GM19468 (cell line): ENCODE measurements around the gene ADAMTS13.

Experiments used
- ATAC-seq: cut with Tn5 transposase; IDR thresholded peaks from one replicate; pipeline ENCODE4 v1.9.1; 2021; ENCODE audit warnings: mild to moderate bottlenecking, moderate library complexity, moderate number of reproducible peaks; ENCODE audit not compliant: unreplicated experiment; ENCODE audit errors: extremely low read depth

Gene ADAMTS13

DNA sequence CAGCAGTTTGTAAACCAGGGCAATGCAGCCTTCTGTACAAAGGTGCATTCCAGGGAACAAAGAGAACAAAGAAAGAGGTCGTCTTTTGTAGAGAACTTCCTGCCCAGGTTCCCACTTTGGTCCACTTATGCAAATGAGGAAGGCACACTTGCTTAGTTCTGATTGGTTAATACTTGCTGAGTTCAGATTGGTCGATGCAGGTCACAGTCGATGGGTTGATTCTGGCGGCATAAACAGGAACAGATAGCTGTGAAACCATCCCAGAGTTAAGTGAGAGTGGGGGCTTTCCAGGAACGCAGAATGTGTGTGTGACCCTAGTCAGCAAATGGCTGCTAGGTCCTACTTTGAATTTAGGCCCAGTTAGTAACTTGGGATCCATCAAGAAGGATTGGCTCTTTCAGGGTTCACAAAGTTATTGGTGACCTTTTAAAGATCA, 1.8 kb upstream of the ADAMTS13 start:
- no peak for ATAC-seq

DNA sequence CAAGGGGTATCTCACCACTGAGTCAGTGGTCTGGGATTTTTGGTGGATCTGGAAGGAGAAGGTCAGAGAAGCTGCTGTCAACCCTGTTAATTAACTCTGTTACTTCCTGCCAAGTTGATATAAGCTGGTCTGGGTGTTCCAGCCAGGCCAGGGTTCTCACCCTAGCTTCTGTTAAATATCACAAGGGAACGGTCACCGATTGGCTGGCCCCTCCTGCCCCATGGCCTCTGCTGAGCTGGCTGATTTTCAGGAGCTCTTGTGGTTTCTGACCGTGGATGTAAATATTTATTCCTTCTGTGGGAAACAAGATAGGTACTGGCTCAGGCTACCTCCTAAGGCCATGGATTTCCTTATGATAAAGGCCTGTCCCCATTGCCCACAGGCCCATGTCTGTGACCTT, 1.0 kb downstream of the ADAMTS13 start:
- ATAC-seq: no peak

DNA sequence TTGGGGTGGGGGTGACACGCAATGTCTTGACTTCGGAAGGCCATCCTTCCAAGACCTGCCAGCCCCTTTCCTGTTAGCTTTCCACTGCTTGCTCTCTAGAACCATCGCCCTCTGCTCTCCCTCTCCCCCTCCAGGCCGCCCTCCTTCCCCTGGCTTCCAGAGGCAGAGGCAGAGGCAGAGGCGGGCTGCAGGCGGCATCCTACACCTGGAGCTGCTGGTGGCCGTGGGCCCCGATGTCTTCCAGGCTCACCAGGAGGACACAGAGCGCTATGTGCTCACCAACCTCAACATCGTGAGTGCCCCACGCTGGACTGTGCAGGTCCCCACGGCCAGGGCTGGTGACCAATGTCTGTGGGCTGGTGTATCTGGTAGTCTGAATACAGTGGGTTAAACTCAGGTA, 2.0 kb downstream of the ADAMTS13 start:
- ATAC-seq: no peak

DNA sequence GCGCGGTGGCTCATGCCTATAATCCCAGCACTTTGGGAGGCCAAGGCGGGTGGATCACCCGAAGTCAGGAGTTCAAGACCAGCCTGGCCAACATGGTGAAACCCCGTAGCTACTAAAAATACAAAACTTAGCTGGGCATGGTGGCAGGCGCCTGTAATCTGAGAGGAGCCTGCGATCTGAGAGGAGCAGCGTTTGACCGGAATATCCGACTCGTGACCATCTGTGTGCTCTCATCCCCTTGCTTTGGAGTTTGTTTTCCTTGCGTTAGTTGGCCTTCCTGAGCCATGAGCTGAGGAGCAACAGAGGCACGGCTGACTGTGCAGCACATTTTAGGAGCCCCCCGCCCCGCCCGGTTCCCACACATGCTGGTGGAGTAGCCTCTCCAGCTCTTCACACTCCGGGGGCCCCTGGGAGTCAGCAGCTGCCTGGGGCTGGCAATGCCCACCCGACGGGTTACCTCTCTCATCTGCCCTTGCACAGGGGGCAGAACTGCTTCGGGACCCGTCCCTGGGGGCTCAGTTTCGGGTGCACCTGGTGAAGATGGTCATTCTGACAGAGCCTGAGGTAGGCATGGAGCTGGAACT, 3.0 kb downstream of the ADAMTS13 start:
- no peak for ATAC-seq

DNA sequence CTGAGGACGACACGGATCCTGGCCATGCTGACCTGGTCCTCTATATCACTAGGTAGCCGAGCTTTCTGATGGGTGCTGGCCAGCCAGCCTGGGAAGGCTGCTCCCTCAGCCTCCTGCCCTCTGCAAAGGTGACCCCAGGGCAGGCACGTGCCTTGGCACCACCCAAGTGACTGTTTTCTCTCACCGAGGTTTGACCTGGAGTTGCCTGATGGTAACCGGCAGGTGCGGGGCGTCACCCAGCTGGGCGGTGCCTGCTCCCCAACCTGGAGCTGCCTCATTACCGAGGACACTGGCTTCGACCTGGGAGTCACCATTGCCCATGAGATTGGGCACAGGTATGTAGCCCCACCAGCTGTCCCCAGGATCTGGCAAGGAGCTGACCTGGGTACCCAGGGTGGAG, 3.8 kb downstream of the ADAMTS13 start:
- no peak for ATAC-seq

DNA sequence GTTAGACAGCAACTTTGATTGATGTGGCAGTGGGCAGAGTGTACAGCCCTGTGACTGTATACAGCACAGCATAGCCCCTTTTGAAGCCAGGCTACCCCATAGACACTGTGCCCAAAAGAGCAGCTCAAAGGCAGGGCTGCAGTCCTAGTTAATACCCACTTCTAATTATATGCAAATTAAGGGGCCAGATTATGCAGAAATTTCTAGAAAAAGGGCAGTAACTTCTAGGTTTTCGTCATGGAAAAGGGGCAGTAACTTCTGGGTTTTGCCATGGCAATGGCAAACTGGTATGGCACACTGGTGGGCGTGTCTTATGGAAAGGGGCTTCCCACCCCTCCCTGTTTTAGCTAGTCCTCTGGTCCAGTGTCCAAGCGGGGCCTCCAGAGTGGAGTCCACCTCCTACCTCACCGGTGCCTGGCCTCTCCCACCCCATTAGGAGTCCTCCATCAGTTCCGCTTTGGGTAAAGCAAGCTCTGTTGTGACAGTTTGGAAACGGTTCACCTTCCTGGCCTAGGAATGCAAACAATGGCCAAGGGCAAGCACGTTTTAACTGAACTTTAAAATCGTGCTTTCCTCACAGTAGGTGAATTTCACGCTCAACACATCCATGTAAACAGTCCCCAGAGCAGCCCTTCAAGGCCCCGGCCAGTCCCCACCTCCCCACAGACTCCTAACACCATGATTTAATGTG, 5.6 kb downstream of the ADAMTS13 start:
- no peak for ATAC-seq

DNA sequence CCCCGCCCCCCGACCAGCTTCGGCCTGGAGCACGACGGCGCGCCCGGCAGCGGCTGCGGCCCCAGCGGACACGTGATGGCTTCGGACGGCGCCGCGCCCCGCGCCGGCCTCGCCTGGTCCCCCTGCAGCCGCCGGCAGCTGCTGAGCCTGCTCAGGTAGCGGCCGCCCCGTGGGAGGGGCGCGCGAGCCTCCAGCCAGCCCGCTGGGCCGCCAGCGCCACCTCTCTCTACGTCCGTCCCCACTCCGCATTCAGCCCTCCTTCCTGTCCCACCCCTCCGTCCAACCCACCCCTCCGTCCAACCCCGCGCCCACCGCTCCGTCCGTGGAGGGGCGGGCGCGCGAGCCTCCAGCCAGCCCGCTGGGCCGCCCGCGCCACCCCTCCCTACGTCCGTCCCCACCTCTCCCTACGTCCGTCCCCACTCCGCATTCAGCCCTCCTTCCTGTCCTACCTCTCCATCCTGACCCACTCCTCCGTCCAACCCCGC, 6.5 kb downstream of the ADAMTS13 start:
- ATAC-seq: no peak

DNA sequence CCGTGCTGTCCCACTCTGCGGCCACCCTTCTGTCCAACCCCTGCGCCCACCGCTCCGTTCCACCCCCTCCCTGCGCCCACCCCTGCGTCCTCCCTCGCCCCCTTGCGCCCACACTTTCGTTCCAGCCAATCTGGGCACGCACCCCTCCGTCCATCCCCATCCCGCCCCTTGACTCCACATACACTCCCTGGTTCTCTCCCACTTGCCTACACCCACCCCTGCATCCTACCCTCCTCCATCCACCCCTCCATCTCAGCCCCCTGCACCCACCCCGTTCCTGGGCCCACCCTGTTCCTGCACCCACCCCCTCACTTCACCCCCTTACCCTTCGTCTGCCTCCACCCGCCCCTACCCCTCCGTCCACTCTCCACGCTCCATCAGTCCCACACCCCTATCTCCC, 7.0 kb downstream of the ADAMTS13 start:
- no peak for ATAC-seq

DNA sequence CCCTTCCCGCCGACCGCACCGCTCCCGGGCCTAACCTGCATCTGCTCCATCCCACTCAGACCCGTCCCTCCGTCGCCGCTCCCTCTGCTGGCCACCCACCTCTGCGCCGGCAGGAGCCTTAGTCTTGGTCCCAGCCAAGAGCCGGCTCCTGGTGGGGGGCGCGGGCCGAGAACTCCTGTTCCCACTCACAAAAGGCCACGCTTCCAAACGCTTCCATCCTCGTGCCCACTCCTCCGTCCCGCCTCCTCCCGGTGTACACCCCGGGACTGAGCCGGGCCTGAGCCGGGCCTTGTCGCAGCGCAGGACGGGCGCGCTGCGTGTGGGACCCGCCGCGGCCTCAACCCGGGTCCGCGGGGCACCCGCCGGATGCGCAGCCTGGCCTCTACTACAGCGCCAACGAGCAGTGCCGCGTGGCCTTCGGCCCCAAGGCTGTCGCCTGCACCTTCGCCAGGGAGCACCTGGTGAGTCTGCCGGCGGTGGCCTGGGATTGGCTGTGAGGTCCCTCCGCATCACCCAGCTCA, 7.5 kb downstream of the ADAMTS13 start:
- no peak for ATAC-seq

DNA sequence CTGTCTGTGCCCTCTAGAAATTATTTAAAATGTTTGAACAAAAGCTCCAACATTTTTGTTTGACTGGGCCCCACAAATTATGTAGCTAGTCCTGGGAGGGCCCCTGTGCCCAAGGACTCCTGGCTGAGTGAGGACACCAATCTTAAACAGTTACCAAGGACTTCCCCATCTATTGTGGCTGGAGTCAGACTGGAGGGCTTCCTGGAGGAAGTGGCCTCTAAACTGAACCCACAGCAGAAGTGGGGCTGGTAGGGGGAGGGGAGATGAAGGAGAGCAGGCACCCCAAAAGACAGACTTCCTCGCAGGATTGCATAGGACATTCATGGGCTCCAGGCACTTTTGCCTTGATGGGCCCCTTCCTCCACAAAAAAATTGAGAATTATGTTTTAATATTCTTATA, 8.1 kb downstream of the ADAMTS13 start:
- no peak for ATAC-seq

DNA sequence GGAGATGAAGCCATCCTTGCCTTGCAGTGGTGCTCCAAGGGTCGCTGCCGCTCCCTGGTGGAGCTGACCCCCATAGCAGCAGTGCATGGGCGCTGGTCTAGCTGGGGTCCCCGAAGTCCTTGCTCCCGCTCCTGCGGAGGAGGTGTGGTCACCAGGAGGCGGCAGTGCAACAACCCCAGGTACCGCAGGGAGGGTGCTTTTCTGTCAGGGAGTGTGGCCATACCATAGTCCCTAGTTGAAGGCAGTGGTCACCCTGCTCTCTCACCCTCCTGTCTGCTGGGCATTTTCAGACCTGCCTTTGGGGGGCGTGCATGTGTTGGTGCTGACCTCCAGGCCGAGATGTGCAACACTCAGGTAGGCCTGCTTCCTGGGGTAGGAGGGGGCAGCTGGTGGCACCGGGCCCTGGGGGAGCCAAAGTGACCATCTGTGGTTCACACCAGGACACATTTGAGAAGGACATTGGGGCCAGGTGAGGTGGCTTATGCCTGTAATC, 11.2 kb downstream of the ADAMTS13 start:
- no peak for ATAC-seq

DNA sequence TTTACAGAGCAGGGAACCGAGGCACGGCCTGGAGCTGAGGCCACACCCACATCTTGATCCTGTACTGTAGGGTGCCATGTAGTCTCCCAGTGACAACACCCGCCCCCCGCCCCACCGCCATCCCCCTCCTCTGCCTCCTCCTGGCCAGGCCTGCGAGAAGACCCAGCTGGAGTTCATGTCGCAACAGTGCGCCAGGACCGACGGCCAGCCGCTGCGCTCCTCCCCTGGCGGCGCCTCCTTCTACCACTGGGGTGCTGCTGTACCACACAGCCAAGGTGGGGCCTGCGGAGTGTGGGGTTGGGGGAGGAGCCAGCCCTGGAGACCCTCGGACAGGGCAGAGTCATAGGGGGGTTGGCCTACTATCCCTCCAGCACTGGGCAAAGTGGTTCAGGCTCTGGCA, 14.5 kb downstream of the ADAMTS13 start:
- ATAC-seq: no peak

DNA sequence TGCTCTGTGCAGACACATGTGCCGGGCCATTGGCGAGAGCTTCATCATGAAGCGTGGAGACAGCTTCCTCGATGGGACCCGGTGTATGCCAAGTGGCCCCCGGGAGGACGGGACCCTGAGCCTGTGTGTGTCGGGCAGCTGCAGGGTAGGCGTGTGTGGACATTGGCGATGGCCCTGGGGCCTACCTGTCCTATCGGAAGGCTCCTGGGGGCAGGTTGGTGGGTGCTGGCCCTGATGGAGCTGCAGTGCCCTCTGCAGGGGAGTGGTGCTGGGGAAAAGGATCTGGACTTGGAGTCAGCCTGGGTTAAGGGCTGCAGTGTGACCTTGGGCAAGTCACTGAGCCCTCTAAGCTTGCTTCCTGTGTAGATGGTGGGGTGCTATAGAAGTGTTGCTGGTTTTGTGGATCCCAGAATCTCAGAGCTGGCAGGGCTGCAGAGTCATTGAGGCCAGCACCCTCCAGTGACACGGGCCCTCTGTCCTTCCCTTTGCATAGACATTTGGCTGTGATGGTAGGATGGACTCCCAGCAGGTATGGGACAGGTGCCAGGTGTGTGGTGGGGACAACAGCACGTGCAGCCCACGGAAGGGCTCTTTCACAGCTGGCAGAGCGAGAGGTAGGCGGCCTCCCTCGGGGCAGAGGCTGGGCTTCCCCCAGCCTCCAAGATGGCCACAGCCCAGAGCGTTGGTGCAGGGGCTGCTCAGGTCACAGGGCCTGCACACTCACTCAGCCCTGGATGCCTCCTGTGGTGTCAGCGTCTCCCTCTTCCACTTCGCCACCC, 15.8 kb downstream of the ADAMTS13 start:
- ATAC-seq: no peak

DNA sequence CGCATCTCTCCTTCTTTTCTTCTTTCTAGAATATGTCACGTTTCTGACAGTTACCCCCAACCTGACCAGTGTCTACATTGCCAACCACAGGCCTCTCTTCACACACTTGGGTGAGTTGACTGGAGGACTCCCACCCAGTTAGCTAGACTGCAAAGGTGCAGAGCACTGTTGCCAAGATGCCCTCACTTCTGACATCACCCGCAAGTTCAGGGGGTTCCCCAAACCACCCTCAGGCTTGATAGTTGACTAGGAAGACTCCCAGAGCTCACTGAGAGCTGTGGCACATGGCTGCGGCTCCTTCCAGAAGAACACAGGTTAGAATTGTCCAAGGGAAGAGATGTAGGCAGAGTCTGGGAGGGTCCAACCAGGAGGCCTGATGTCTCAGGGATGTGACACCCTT, 17.2 kb downstream of the ADAMTS13 start:
- ATAC-seq: no peak

DNA sequence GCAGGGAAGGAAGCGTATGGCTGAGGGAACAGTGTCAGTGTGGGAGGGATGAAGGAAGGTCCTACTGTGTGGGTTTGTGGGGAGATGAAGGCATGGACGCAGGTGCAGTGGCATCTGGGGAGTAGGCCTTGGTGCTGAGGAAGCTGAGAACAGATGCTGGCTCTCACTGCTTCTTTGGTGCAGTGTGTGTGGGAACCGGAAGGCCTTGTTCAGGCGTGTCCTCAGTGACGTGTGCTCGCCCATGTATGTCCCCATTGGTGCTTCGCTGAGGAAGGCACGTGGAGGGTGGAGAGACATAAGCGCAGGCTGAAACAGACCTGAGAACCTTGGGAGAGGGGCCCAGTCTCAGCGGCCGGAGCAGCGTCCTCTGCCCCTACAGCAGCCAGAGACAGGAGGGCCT, 18.7 kb downstream of the ADAMTS13 start:
- ATAC-seq: no peak

DNA sequence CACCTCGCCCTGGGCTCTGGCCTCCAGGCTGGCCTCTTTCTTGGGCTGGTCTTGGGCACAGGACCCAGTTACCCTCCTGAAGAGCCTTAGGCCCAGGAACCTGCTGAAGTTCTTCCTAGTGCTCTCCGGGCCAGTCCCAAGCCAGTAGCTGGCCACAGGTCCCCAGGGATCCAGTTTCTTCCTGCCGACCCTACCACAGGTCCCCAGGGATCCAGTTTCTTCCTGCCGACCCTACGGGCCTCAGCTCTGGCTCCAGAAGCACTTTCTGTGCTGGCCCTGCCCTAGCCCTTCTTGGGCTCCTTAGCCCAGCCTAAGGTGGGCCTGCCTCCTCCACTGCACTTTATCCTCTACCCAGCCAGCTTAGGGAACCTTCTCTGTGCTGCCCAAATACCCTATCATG, 19.4 kb downstream of the ADAMTS13 start:
- ATAC-seq: no peak

DNA sequence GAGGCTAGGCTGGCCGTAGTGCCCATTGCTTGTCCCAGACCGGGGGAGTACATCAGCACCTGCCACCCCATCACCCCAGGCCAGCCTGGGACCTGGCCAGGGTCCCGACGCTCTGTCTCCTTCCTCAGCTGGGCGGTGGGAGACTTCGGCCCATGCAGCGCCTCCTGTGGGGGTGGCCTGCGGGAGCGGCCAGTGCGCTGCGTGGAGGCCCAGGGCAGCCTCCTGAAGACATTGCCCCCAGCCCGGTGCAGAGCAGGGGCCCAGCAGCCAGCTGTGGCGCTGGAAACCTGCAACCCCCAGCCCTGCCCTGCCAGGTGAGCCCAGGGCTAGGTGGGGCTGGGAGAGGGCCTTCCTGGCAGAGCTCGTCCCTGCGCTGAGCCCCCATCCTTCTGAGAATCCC, 21.1 kb downstream of the ADAMTS13 start:
- no peak for ATAC-seq

DNA sequence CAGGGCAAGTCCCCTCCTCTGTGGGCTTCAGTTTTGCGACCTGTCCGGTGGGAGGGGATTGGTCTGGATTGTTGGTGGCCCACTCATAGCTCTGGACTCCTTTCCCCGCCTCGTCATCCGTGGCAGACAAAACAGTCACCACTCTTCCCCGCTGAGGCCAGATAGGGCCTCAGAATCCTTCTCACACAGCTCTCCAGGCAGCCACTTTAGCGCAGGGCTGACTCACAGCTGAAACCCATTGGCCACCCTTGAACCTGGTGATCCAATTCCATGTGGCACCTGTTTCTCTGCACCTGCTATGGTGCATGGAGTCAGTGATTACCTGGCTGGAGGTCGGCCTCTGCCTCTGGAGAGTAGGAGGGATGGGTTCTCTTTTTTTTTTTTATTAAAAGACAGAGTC, 21.8 kb downstream of the ADAMTS13 start:
- no peak for ATAC-seq

DNA sequence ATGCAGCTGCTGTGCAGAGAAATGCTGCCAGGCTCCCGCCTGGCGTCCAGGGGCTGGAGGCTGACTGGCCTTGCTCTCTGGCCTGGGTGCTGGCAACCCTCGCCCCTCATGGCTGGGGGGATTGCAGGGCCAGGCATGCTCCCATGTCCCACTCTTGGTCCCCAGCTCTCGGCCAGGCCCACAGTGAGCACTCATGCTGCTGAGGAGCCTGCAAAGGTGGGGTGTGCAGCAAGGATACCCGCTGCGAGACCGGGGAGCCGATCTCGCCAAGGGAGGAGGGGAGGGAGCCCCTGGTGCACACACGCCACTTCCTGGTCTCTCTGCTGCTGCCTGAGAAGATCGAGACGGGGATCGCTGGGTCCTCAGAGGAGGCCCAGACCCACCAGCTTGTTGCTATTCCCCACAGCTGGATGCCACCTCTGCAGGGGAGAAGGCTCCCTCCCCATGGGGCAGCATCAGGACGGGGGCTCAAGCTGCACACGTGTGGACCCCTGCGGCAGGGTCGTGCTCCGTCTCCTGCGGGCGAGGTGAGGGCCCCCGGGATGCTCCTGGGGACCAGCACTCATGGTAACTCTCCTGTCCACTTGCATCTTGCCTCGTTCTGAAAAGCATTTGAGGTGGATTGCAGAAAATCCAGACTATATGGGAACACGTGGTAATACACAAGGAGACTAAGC, 23.3 kb downstream of the ADAMTS13 start:
- no peak for ATAC-seq

DNA sequence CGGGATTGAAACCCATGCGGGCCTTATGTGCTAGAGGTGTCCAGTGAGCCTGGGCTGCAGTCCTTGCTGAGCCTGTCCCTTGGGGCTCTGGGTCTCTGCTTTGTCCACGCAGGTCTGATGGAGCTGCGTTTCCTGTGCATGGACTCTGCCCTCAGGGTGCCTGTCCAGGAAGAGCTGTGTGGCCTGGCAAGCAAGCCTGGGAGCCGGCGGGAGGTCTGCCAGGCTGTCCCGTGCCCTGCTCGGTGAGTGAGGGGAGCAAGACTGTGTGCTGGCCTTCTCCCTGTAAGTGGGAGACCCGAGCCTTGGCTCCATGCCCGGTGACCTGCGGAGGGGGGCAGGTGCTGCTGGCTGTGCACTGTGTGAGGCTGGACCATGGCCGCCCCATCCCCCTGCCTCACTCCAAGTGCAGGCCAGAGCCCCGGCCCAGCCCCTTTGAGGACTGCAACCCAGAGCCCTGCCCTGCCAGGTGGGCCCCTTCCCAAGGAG, 26.4 kb downstream of the ADAMTS13 start:
- ATAC-seq: no peak
